GM10248 (cell line): ENCODE data around the gene KRT13.

Source experiments
- CTCF ChIA-PET: fragments of 300-600 bp; sonication (Branson Sonifier 250); formaldehyde crosslinking; extraction: SDS; loops from one replicate; lab custom pipeline; 2021; ENCODE audit warnings: antibody characterized with exemption; lab: Yijun Ruan, JAX
- POLR2A ChIA-PET: fragments of 350-650 bp; sonication (Branson Sonifier 250); formaldehyde crosslinking; extraction: SDS; loops from one replicate; lab custom pipeline; 2020; ENCODE audit warnings: antibody characterized with exemption; lab: Yijun Ruan, JAX
- DNase-seq: peaks from one replicate; pipeline ENCODE4 v3.0.0; 2012; ENCODE audit errors: extremely low spot score
- TF ChIP-seq, protein P1 (sequence below): IDR thresholded peaks from 2 replicates; pipeline ENCODE4 v1.5.1; 2012; ENCODE audit warnings: mild to moderate bottlenecking, low read depth; ENCODE audit errors: extremely low read depth, missing control alignments, control extremely low read depth

The KRT13 gene

DNA sequence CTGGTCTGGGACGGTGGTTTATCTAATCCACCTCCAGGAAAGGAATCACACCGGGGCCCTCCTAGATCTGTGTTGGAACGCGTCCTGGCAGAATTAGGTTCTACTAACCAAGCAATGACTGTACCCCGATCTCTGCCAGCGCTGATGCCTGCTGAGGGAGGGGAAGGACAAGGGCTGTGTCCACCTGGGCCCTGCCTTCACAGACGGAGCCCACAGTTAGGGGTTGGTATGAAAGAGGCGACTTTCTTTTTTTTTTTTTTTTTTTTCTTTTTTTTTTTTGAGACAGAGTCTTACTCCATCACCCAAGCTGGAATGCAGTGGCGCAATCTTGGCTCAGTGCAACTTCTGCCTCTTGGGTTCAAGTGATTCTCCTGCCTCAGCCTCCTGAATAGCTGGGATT is 32.6 kb upstream of the KRT13 start:
- POLR2A ChIA-PET, result no interaction called here
- TF ChIP-seq, protein P1, sequence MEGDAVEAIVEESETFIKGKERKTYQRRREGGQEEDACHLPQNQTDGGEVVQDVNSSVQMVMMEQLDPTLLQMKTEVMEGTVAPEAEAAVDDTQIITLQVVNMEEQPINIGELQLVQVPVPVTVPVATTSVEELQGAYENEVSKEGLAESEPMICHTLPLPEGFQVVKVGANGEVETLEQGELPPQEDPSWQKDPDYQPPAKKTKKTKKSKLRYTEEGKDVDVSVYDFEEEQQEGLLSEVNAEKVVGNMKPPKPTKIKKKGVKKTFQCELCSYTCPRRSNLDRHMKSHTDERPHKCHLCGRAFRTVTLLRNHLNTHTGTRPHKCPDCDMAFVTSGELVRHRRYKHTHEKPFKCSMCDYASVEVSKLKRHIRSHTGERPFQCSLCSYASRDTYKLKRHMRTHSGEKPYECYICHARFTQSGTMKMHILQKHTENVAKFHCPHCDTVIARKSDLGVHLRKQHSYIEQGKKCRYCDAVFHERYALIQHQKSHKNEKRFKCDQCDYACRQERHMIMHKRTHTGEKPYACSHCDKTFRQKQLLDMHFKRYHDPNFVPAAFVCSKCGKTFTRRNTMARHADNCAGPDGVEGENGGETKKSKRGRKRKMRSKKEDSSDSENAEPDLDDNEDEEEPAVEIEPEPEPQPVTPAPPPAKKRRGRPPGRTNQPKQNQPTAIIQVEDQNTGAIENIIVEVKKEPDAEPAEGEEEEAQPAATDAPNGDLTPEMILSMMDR, result no peak
- no peak for DNase-seq
- CTCF ChIA-PET, result interaction anchor here (4.4 kb wide), 1 partner anchor 12 kb away, joined by 31 read pairs; no protein-coding TSS in a partner anchor

DNA sequence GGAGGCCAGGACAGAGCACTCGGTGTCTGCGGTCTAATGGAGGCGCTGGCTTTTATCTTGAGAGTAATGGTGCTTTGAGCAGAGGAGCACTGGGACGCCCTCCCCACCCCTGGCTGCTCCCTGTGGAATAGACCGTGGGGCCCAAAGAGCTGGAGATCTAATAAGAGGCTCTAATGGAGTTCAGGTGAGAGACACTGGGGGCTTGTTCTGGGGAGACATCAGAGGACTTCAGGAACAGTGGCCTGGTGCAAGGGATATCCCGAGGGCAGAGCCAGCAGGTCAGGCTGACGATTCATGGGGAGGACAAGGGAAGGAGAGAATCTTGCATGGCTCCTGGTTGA is 32.2 kb upstream of the KRT13 start:
- POLR2A ChIA-PET, result no interaction called here
- no peak for DNase-seq
- TF ChIP-seq, protein P1, result no peak
- CTCF ChIA-PET, result interaction anchor here (4.4 kb wide), 1 partner anchor 12 kb away, joined by 31 read pairs; no protein-coding TSS in a partner anchor

DNA sequence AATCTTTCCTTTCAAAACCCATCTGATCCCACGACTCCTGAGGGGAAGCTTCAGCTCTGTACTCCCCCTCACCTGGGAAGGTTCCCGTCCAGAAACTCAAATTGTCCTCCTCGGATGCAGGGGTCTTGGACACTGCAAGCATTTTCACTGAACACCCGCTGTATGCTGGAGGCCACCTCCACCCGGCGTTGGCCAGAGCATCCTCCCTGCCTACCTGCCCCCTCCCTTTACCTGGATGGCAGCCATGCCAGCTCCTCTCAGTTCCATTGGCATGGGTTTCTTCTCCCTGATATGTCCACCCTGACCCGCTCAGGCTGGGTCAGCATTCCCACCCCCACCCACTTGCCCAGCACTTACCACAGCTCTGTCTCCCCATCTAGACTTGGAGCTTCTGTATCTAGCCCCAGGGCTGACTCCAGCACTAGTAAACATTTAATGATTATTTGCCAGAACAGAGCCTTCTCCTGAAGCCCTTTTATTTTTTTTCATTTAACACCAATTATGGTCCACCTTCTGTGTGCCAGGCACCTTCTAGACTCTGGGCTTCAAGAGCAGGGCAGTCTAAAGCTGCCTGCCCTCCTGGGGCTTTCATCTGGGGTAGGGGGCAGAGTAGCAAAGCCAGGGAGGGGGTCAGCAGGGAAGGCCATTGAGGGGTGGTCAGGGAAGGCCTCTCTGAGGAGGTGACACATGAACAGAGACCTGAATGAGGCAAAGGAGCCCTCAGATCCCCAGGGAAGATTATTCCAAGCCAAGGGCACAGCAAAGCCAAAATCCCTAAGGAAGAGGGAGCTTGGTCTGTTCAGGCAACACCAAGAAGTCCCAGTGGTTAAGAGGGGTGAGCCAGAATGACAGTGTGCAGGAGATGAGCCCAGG is 31.6 kb upstream of the KRT13 start:
- no peak for DNase-seq
- POLR2A ChIA-PET, result no interaction called here
- CTCF ChIA-PET, result interaction anchor here (0.9 to 4.4 kb wide), 2 partner anchors 10 to 13 kb away, joined by 3 to 31 read pairs; no protein-coding TSS in a partner anchor
- TF ChIP-seq, protein P1, result no peak

DNA sequence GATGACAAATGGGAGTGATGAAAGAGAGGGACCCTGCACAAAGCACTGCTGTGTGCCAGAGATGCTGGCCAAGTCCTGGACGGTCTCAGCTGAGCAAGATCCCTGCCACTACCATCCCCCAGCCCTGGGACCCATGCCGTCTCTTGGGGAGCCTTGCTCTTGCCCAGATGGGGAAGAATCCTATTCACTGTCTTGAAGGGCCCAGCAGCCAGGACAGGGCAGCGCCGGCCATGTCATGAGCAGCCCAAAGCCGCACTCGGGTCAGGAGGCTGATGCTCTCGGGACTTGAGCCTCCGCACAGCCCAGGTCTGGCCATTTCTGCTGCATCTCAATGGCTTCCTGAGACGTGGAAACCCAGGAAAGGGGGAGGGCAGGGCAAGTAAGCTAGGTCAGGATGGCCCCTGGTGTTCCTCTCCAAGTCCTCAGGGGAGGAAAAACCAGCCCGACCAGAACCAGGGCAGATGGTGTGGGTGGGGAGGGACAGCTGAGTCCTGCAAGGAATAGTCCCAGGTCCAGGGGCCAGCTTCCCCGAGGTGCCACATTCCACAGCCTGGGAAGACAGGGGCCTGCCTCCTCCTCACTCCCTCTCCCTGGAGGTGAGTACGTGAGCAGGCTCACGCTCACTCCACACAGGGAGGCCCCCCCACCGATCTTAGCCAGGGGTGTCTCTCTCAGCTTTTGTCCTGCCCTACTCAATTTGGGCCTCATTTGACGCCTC is 30.5 kb upstream of the KRT13 start:
- TF ChIP-seq, protein P1, result no peak
- no peak for DNase-seq
- ChIA-PET CTCF (interaction anchor here (2.0 to 4.4 kb wide), 2 partner anchors 14 to 127 kb away, joined by 6 to 31 read pairs; no protein-coding TSS in a partner anchor), POLR2A (no interaction called here)

DNA sequence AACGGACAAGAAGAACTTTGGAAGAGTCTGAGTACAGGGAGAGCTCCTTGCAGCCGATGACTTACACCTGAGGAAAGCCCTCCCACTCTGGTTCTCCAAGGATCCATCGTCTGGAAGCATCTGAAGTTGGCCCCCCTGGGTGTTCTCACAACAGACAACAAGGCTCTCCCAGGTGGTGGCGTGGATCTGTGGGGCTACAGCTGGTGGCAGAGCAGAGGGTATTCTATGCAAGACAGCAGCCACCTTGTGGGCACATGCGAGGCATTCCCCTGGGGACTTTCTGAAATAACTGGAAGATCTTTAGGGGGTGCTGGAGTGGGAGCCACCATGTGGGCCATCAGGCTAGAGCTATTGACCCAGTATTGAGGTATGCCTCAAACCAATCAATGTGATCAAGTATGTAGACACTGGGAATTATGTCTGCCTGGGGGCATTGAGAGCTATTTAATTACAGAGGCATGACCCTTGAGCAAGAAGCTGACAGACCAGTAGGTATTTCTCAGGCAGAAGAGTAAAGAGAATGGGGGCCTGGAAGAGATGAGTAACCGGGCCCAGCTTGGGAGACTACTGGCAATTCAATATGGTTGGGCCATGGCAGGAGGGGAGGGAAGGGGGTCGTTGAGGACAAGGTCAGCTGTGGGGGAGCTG is 29.6 kb upstream of the KRT13 start:
- CTCF ChIA-PET, result interaction anchor here (1.3 to 4.4 kb wide), 3 partner anchors 15 to 127 kb away, joined by 4 to 31 read pairs (median 6); no protein-coding TSS in a partner anchor
- TF ChIP-seq, protein P1, result no peak
- POLR2A ChIA-PET, result no interaction called here
- DNase-seq, result no peak

DNA sequence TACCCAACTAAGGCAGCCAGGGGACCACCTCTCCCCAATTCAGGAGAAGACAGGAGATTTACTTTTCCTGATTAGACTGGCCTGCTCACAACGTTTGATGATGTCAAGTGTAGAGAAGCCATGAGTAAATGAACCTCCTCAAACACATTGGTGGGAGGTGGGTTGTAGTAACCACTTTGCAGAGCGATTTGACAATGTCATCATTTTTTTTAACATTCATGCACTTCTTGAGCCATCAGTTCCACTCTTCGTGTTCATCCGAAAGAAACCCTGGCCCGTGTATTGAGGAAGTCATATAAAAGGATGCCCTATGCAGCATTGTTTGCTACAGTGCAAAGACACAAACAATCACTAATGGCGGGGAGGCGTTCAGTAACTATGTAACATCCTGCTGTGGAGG is 28.2 kb upstream of the KRT13 start:
- TF ChIP-seq, protein P1, result no peak
- POLR2A ChIA-PET, result no interaction called here
- DNase-seq, result no peak
- CTCF ChIA-PET, result interaction anchor here (1.6 to 2.0 kb wide), 3 partner anchors 9 to 129 kb away, joined by 5 to 19 read pairs (median 6); no protein-coding TSS in a partner anchor
